Measurements from ENCODE around the gene NLRC5. TPM values are rescaled to one million over a fixed set of nuclear protein-coding genes. Genes with fewer than 3 reads are reported as not detected.

NLRC5 gene
- total RNA-seq, 1 experiment from 2014 or later = 1.6 TPM

- no peak overlapping the region for H3K27ac Mint-ChIP-seq (ENCODE audit: unreplicated experiment)
- Histone ChIP-seq H3K4me1 (no peaks in the 10 kb centered on the region), H3K4me3 (ENCODE audit: low read depth, low read length) (no peak overlapping the region), H3K27me3 (replicated peaks; ENCODE audit: control insufficient read depth, insufficient read depth, low read length) (no peaks in the 10 kb centered on the region), H3K36me3 (ENCODE audit: control insufficient read depth, insufficient read depth, low read length) (no peaks in the 10 kb centered on the region), H3K9me3 (no peaks in the 10 kb centered on the region)
- no peaks in the 10 kb centered on the region for H3K9me3 Mint-ChIP-seq (ENCODE audit: unreplicated experiment)
- BruUV-seq (replicated peaks) = no TSS peak
- POLR2A ChIA-PET = no interaction called here
- intact Hi-C loops (cut with micrococcal nuclease; ENCODE audit: unreplicated experiment) = no loop called here
- no peak for TF ChIP-seq CTCF (IDR thresholded peaks at IDR 0.05; ENCODE audit: insufficient read depth in 1 of 2, low read depth in 1 of 2, low read length in 1 of 2, severe bottlenecking in 1 of 2, unreplicated experiment in 1 of 2)
- CTCF ChIA-PET = no interaction called here
- DNase-seq = no peak
- H3K4me1 Mint-ChIP-seq (ENCODE audit: low read depth, unreplicated experiment) = no peaks in the 10 kb centered on the region
- peaks cover 4% of the 10 kb centered on the region for H3K36me3 Mint-ChIP-seq (ENCODE audit: insufficient read depth, unreplicated experiment)
- H3K27me3 Mint-ChIP-seq (ENCODE audit: insufficient read depth, unreplicated experiment) = peaks cover 4% of the 10 kb centered on the region
- no peak overlapping the region for H3K4me3 Mint-ChIP-seq (ENCODE audit: unreplicated experiment)
These were observed 27.9 kb downstream of the NLRC5 start for GRCh38 chr16:57017251-57017650.

DNA sequence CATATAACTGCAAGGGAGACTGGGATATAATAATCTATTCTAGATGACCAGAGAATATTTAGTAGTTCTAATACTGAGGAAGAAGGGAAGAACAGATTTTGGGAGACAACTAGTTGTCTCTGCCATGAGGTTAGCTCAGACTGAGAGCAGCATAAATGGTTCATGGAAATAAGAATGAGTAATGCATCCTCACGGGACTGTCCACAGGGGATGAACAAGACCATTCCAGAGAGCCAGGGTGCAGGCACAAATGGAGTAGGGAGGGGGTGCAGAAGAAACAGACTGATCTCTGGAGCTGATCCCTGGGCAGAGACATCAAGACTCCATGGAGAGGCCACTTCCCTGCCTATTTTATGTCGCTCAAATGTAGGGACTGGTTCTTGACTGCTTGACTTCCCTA, 30.4 kb downstream of the NLRC5 start:
- H3K4me3 Mint-ChIP-seq (ENCODE audit: unreplicated experiment) = no peak overlapping the region
- no TSS peak for BruUV-seq (replicated peaks)
- no peaks in the 10 kb centered on the region for H3K27me3 ChIP-seq (replicated peaks; ENCODE audit: control insufficient read depth, insufficient read depth, low read length)
- H3K4me3 ChIP-seq (ENCODE audit: low read depth, low read length) = no peak overlapping the region
- H3K36me3 ChIP-seq (ENCODE audit: control insufficient read depth, insufficient read depth, low read length) = no peaks in the 10 kb centered on the region
- CTCF ChIA-PET = no interaction called here
- intact Hi-C loops (cut with micrococcal nuclease; ENCODE audit: unreplicated experiment) = no loop called here
- no peaks in the 10 kb centered on the region for H3K4me1 Mint-ChIP-seq (ENCODE audit: low read depth, unreplicated experiment)
- peaks cover 4% of the 10 kb centered on the region for H3K27me3 Mint-ChIP-seq (ENCODE audit: insufficient read depth, unreplicated experiment)
- H3K36me3 Mint-ChIP-seq (ENCODE audit: insufficient read depth, unreplicated experiment) = peaks cover 4% of the 10 kb centered on the region
- no peaks in the 10 kb centered on the region for H3K9me3 Mint-ChIP-seq (ENCODE audit: unreplicated experiment)
- no peaks in the 10 kb centered on the region for H3K4me1 ChIP-seq
- H3K27ac Mint-ChIP-seq (ENCODE audit: unreplicated experiment) = no peak overlapping the region
- DNase-seq = no peak
- POLR2A ChIA-PET = no interaction called here
- no peaks in the 10 kb centered on the region for H3K9me3 ChIP-seq
- TF ChIP-seq CTCF (IDR thresholded peaks at IDR 0.05; ENCODE audit: insufficient read depth in 1 of 2, low read depth in 1 of 2, low read length in 1 of 2, severe bottlenecking in 1 of 2, unreplicated experiment in 1 of 2) = no peak

GRCh38 chr16:57020651-57021050, 31.3 kb downstream of the NLRC5 start:
- Histone ChIP-seq H3K9me3 (no peaks in the 10 kb centered on the region), H3K36me3 (ENCODE audit: control insufficient read depth, insufficient read depth, low read length) (no peaks in the 10 kb centered on the region), H3K4me1 (no peaks in the 10 kb centered on the region), H3K27me3 (replicated peaks; ENCODE audit: control insufficient read depth, insufficient read depth, low read length) (no peaks in the 10 kb centered on the region), H3K4me3 (ENCODE audit: low read depth, low read length) (no peak overlapping the region)
- ChIA-PET POLR2A (interaction anchor here (0.6 kb wide), 1 partner anchor 162 kb away, joined by 3 read pairs; no protein-coding TSS in a partner anchor), CTCF (interaction anchor here (0.6 kb wide), 2 partner anchors 11 to 87 kb away, joined by 4 to 5 read pairs; no protein-coding TSS in a partner anchor)
- intact Hi-C loops (cut with micrococcal nuclease; ENCODE audit: unreplicated experiment) = no loop called here
- Mint-ChIP-seq H3K4me1 (ENCODE audit: low read depth, unreplicated experiment) (no peaks in the 10 kb centered on the region), H3K4me3 (ENCODE audit: unreplicated experiment) (no peak overlapping the region), H3K36me3 (ENCODE audit: insufficient read depth, unreplicated experiment) (peaks cover 4% of the 10 kb centered on the region), H3K9me3 (ENCODE audit: unreplicated experiment) (no peaks in the 10 kb centered on the region), H3K27ac (ENCODE audit: unreplicated experiment) (no peak overlapping the region), H3K27me3 (ENCODE audit: insufficient read depth, unreplicated experiment) (peaks cover 4% of the 10 kb centered on the region)
- BruUV-seq (replicated peaks) = no TSS peak
- no peak for DNase-seq
- no peak for TF ChIP-seq CTCF (IDR thresholded peaks at IDR 0.05; ENCODE audit: insufficient read depth in 1 of 2, low read depth in 1 of 2, low read length in 1 of 2, severe bottlenecking in 1 of 2, unreplicated experiment in 1 of 2)
